GM12801 (cell line): ENCODE measurements around the gene DBR1.

Experiments
- TF ChIP-seq, protein P1 (sequence below): IDR thresholded peaks from one replicate; pipeline ENCODE4 v1.5.1; 2011; ENCODE audit warnings: control low read depth; ENCODE audit not compliant: insufficient read length; ENCODE audit errors: extremely low read depth

Gene DBR1, protein sequence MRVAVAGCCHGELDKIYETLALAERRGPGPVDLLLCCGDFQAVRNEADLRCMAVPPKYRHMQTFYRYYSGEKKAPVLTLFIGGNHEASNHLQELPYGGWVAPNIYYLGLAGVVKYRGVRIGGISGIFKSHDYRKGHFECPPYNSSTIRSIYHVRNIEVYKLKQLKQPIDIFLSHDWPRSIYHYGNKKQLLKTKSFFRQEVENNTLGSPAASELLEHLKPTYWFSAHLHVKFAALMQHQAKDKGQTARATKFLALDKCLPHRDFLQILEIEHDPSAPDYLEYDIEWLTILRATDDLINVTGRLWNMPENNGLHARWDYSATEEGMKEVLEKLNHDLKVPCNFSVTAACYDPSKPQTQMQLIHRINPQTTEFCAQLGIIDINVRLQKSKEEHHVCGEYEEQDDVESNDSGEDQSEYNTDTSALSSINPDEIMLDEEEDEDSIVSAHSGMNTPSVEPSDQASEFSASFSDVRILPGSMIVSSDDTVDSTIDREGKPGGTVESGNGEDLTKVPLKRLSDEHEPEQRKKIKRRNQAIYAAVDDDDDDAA

DNA sequence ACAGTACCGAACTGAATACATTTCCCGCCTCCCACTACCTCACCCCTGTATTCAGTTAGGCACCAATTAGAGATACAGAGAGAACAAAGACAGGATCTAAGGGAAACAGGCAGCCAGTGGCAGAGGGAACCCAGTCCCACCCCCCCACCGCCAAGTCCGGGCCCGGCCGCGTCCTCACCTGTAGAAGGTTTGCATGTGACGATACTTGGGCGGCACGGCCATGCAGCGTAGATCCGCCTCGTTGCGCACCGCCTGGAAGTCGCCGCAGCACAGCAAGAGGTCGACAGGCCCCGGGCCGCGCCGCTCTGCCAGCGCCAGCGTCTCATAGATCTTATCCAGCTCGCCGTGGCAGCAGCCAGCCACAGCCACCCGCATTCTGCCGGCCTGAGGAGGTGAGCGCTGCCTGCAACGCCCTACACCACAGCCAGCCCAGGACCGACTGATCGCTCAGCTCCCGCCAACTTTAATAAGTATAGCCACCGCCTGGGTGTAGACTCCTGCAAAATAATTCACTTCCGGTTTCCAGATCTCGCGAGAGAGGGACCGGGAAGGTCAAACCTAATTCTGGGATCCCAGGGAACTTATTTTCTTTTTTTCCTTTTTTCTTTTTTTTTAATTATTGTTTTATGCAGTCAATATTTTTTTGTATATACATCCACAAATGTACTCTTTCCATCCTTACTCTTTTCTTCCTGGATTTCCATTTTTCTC lies at the start of gene DBR1:
TSS of gene DBR1 (minus strand) at position 501 of the 711 bp plus-strand sequence. CDS start at position 375, 126 bp downstream.
- TF ChIP-seq, protein P1, sequence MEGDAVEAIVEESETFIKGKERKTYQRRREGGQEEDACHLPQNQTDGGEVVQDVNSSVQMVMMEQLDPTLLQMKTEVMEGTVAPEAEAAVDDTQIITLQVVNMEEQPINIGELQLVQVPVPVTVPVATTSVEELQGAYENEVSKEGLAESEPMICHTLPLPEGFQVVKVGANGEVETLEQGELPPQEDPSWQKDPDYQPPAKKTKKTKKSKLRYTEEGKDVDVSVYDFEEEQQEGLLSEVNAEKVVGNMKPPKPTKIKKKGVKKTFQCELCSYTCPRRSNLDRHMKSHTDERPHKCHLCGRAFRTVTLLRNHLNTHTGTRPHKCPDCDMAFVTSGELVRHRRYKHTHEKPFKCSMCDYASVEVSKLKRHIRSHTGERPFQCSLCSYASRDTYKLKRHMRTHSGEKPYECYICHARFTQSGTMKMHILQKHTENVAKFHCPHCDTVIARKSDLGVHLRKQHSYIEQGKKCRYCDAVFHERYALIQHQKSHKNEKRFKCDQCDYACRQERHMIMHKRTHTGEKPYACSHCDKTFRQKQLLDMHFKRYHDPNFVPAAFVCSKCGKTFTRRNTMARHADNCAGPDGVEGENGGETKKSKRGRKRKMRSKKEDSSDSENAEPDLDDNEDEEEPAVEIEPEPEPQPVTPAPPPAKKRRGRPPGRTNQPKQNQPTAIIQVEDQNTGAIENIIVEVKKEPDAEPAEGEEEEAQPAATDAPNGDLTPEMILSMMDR, result no peak

GRCh38 chr3:138222942-138223287 lies 48.2 kb upstream of the DBR1 start:
- TF ChIP-seq, protein P1, result no peak

DNA sequence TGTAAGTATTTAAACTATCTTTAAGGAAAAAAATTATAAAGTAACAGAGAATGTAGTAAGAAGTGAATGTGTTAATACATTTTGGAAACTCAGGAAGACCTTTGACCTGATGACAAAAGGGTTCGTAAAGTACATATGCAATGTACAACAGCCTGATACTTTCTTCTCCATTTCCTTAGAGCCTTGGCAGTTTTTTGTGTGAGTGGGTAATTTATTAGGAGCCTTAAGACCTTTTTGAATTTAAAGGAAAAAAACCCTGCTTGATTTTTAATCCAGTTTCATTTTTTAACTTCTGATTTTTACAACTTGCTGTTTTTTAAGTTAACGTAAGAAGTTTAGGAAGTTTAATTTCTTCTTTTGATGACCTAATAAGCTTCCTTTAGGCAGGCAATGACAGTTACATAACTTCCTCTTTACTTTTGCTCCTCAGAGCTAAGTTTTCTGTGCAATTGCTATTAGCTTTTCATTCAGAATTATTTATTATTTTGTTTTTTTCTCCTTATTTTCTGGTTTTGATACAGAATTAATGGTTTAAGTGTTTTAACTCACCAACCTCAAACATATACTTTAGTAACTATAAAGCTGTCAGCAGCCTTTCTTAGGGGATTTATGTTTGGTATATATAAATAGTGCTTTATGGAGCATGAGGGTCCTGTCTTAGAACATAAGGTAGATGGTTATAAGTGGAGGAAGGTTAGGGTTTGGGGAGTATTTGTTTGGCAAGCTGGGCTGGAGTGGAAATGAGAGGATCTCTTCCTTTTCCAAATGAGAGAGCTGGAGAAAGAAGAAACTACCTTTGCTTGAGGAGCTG lies 47.6 kb upstream of the DBR1 start:
- TF ChIP-seq, protein P1, result no peak

GRCh38 chr3:138220788-138221187 lies 46.1 kb upstream of the DBR1 start:
- TF ChIP-seq, protein P1, result no peak

DNA sequence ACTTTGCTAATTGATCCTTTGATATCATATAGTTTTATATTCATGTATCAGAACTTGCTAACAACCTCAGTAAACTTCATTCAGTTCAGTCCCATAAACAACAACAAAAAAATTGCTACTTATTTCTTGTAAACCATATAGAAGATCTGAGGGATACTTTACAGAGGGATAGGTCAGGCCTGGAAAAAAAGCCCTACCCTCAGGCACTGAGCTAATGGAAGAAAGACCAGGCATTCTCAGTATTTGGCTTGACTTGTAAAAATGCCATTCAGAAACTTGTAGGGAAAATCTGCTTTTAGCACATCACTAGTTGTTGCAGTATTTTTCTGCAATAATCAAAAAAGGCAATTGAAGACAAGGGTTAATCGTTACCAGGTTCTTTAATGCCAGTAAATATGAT lies 45.5 kb upstream of the DBR1 start:
- TF ChIP-seq, protein P1, result no peak

DNA sequence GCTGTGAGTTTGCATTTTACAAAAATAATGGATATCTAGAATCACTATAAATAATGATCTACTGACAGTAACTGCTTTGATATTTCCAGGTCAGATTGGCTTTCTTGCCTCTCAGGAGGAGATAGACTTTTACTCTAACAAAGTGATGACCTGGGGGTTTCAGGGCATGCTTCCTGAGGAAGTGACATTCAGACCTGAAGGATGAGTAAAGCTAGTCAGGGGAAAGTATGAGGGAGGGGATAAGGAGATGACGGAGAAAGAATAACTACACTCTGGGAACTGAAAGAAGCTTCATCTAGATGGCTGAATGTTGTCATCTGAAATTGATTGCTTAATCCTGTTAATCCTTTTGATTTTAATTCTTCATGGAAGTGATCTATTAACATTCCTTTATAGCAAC lies 44.5 kb upstream of the DBR1 start:
- TF ChIP-seq, protein P1, result no peak
